Omental fat pad (tissue), 4 donors: ENCODE results near the gene RTN4. TPM values are rescaled to one million over a fixed set of nuclear protein-coding genes. Genes with fewer than 3 reads are reported as not detected.

Experiments
- ATAC-seq: fragments of 150-250 bp; one replicate; pipeline ENCODE4 v1.9.1; 2016; ENCODE audit warnings: mild to moderate bottlenecking, moderate library complexity; ENCODE audit not compliant: low FRiP score
- DNase-seq: peaks from one replicate; pipeline ENCODE4 v3.0.0-alpha.2; 2019; ENCODE audit warnings: low spot score
- CTCF ChIP-seq, 3 donors: fragments of 450-650 bp; IDR thresholded peaks; one replicate each; pipeline ENCODE4 v1.5.1; 2016 to 2017; ENCODE audit warnings: antibody characterized with exemption in 3 of 3, mild to moderate bottlenecking in 3 of 3, moderate library complexity in 2 of 3
- total RNA-seq, 4 donors: library from RNA; depleted of rRNA; stranded (reverse); fragments of >200 nt; gene quantifications; one replicate each; pipeline ENCODE4 v1.1.0, GENCODE V29; 2016

RTN4 gene
- total RNA-seq, 4 donors from 2014 or later, result 308 to 566 (median 400) TPM

GRCh38 chr2:54969940-54970338 lies 80.3 kb downstream of the RTN4 start:
- ATAC-seq, result no peak
- DNase-seq, result no peak
- no peak for TF ChIP-seq CTCF (IDR thresholded peaks at IDR 0.05)

GRCh38 chr2:54969295-54969939 lies 80.8 kb downstream of the RTN4 start:
- no peak for ATAC-seq
- DNase-seq, result no peak
- no peak for TF ChIP-seq CTCF (IDR thresholded peaks at IDR 0.05)

GRCh38 chr2:54968561-54969218 lies 81.6 kb downstream of the RTN4 start:
- DNase-seq (no peak), ATAC-seq (no peak)
- no peak for TF ChIP-seq CTCF (IDR thresholded peaks at IDR 0.05)

- DNase-seq (no peak), ATAC-seq (no peak)
- TF ChIP-seq CTCF (IDR thresholded peaks at IDR 0.05), result no peak
Measured at GRCh38 chr2:54967759-54968365, 82.4 kb downstream of the RTN4 start.

GRCh38 chr2:54967269-54967668 lies 83.0 kb downstream of the RTN4 start:
- no peak for TF ChIP-seq CTCF (IDR thresholded peaks at IDR 0.05)
- ATAC-seq (no peak), DNase-seq (no peak)

GRCh38 chr2:54966837-54967236 lies 83.4 kb downstream of the RTN4 start:
- ATAC-seq, result no peak
- no peak for DNase-seq
- TF ChIP-seq CTCF (IDR thresholded peaks at IDR 0.05), result no peak
